Urinary bladder (tissue), 4 donors: Measurements from ENCODE around the gene THSD8. TPM values are rescaled to one million over a fixed set of nuclear protein-coding genes. Genes with fewer than 3 reads are reported as not detected.
A peak's percentile ranks its signal among the peaks of the same experiment; 100 is the strongest.

Source experiments
- DNase-seq: peaks from one replicate; pipeline ENCODE4 v3.0.0-alpha.2; 2015; ENCODE audit errors: extremely low spot score
- H3K27ac ChIP-seq: one replicate; pipeline ENCODE4 v1.5.1; 2013; ENCODE audit warnings: low read depth, mild to moderate bottlenecking, moderate library complexity
- H3K36me3 ChIP-seq: one replicate; pipeline ENCODE4 v1.6.1; 2013; ENCODE audit warnings: mild to moderate bottlenecking, moderate library complexity; ENCODE audit not compliant: insufficient read depth
- H3K4me1 ChIP-seq: one replicate; pipeline ENCODE4 v1.6.1; 2013; ENCODE audit warnings: mild to moderate bottlenecking, moderate library complexity; ENCODE audit not compliant: insufficient read depth
- H3K4me3 ChIP-seq: one replicate; pipeline ENCODE4 v1.5.1; 2013; ENCODE audit warnings: low read depth, low read length
- WGBS: extraction: QIAGEN DNeasy Blood & Tissue Kit; methylation state at CpG from one replicate; pipeline ENCODE4 v1.1.7; 2013; 5-methylcytosine and 5-hydroxymethylcytosine counted together
- polyA plus RNA-seq: library from polyadenylated mRNA; stranded (reverse); fragments of 200-250 nt; gene quantifications from one replicate; pipeline ENCODE4 v1.2.3, GENCODE V29; 2013
- total RNA-seq: library from RNA; depleted of rRNA; stranded (reverse); fragments of >200 nt; gene quantifications from one replicate; pipeline ENCODE4 v1.2.3, GENCODE V29; 2014
- donor health status: healthy with polysubstance abuse.
- donor health status: healthy.

The THSD8 gene
- total RNA-seq (not detected), polyA plus RNA-seq (not detected)

GRCh38 chr19:12801466-12802266, at the start of gene THSD8, which contains the start of gene PRDX2:
Gene THSD8 (plus strand): TSS chr19:12802069. CDS start chr19:12802072, 3 bp downstream.
Gene PRDX2 (minus strand): TSS chr19:12801800. CDS start chr19:12801261, 539 bp downstream.
- under 1% methylated on average over 78 of the region's 78 CpGs for WGBS
- no peak for DNase-seq
- no peaks in the 10 kb centered on the region for H3K36me3 ChIP-seq
- H3K27ac ChIP-seq: peak within 1 kb of the TSS; percentile 33
- peak within 1 kb of the TSS; percentile 78 for H3K4me3 ChIP-seq
- H3K4me1 ChIP-seq: no peaks in the 10 kb centered on the region

- 69% methylated on average over 50 of the region's 50 CpGs for WGBS
- no peaks in the 10 kb centered on the region for H3K36me3 ChIP-seq
- DNase-seq: no peak
These were observed 47.2 kb upstream of the THSD8 start for GRCh38 chr19:12754465-12755196.

GRCh38 chr19:12756150-12756883, 45.6 kb upstream of the THSD8 start:
- no peak overlapping the region for H3K4me3 ChIP-seq
- H3K4me1 ChIP-seq: no peaks in the 10 kb centered on the region
- 88% methylated on average over 19 of the region's 19 CpGs for WGBS
- no peak overlapping the region for H3K27ac ChIP-seq
- H3K36me3 ChIP-seq: no peaks in the 10 kb centered on the region
- DNase-seq: no peak

More at GRCh38 chr19:12754465-12755196, 47.2 kb upstream of the THSD8 start:
- H3K4me1 ChIP-seq: no peaks in the 10 kb centered on the region
- H3K27ac ChIP-seq: no peak overlapping the region
- no peak overlapping the region for H3K4me3 ChIP-seq

- 4% methylated on average over 60 of the region's 60 CpGs for WGBS
- H3K36me3 ChIP-seq: no peaks in the 10 kb centered on the region
- H3K4me1 ChIP-seq: no peaks in the 10 kb centered on the region
- no peak overlapping the region for H3K27ac ChIP-seq
- DNase-seq: no peak
- H3K4me3 ChIP-seq: peak overlapping the region; percentile 16
These were observed 44.2 kb upstream of the THSD8 start for GRCh38 chr19:12757544-12758274.

GRCh38 chr19:12759686-12760085, 42.2 kb upstream of the THSD8 start:
- no peak overlapping the region for H3K27ac ChIP-seq
- H3K4me1 ChIP-seq: no peaks in the 10 kb centered on the region
- no peaks in the 10 kb centered on the region for H3K36me3 ChIP-seq
- no peak for DNase-seq
- 88% methylated on average over 6 of the region's 6 CpGs for WGBS
- H3K4me3 ChIP-seq: no peak overlapping the region

- no peaks in the 10 kb centered on the region for H3K36me3 ChIP-seq
- no peak for DNase-seq
- no peaks in the 10 kb centered on the region for H3K4me1 ChIP-seq
- no peak overlapping the region for H3K27ac ChIP-seq
- WGBS: 96% methylated on average over 11 of the region's 11 CpGs
- H3K4me3 ChIP-seq: no peak overlapping the region
These were observed 38.8 kb upstream of the THSD8 start for GRCh38 chr19:12763100-12763499.

GRCh38 chr19:12764698-12765097, 37.2 kb upstream of the THSD8 start:
- WGBS: 96% methylated on average over 16 of the region's 16 CpGs
- H3K27ac ChIP-seq: no peak overlapping the region
- H3K4me1 ChIP-seq: no peaks in the 10 kb centered on the region
- no peak overlapping the region for H3K4me3 ChIP-seq
- H3K36me3 ChIP-seq: no peaks in the 10 kb centered on the region
- DNase-seq: no peak

- whole genome bisulfite sequencing: 35% methylated on average over 30 of the region's 30 CpGs
- Histone ChIP-seq H3K4me3 (no peak overlapping the region), H3K36me3 (no peaks in the 10 kb centered on the region), H3K27ac (no peak overlapping the region), H3K4me1 (no peaks in the 10 kb centered on the region)
- no peak for DNase-seq
These were observed 35.8 kb upstream of the THSD8 start for GRCh38 chr19:12766051-12766521.

- no peaks in the 10 kb centered on the region for H3K4me1 ChIP-seq
- no peak overlapping the region for H3K27ac ChIP-seq
- H3K36me3 ChIP-seq: no peaks in the 10 kb centered on the region
- WGBS: 94% methylated on average over 11 of the region's 11 CpGs
- no peak for DNase-seq
- no peak overlapping the region for H3K4me3 ChIP-seq
These were observed 34.7 kb upstream of the THSD8 start for GRCh38 chr19:12767150-12767549.

GRCh38 chr19:12767666-12768065, 34.2 kb upstream of the THSD8 start:
- Histone ChIP-seq H3K36me3 (no peaks in the 10 kb centered on the region), H3K4me1 (no peaks in the 10 kb centered on the region), H3K4me3 (no peak overlapping the region), H3K27ac (no peak overlapping the region)
- WGBS: 96% methylated on average over 15 of the region's 15 CpGs
- no peak for DNase-seq

GRCh38 chr19:12769689-12770088, 32.2 kb upstream of the THSD8 start:
- Histone ChIP-seq H3K4me3 (no peak overlapping the region), H3K4me1 (no peaks in the 10 kb centered on the region), H3K27ac (no peak overlapping the region), H3K36me3 (no peaks in the 10 kb centered on the region)
- 55% methylated on average over 37 of the region's 37 CpGs for WGBS
- DNase-seq: no peak

- Histone ChIP-seq H3K27ac (no peak overlapping the region), H3K4me1 (no peaks in the 10 kb centered on the region), H3K36me3 (no peaks in the 10 kb centered on the region), H3K4me3 (no peak overlapping the region)
- 95% methylated on average over 13 of the region's 13 CpGs for WGBS
- DNase-seq: no peak
These were observed 30.9 kb upstream of the THSD8 start for GRCh38 chr19:12770922-12771321.

- no peak overlapping the region for H3K4me3 ChIP-seq
- H3K27ac ChIP-seq: no peak overlapping the region
- no peaks in the 10 kb centered on the region for H3K36me3 ChIP-seq
- 74% methylated on average over 4 of the region's 4 CpGs for WGBS
- no peak for DNase-seq
- H3K4me1 ChIP-seq: no peaks in the 10 kb centered on the region
These were observed 29.5 kb upstream of the THSD8 start for GRCh38 chr19:12772323-12772722.
